ENCODE measurements around the gene ANKMY2. TPM values are rescaled to one million over a fixed set of nuclear protein-coding genes. Genes with fewer than 3 reads are reported as not detected.

ANKMY2 gene
- total RNA-seq, 3 donors from 2014 or later: 19.5 to 25.8 (median 22.8) TPM

GRCh38 chr7:16670731-16671344 lies 25.3 kb upstream of the ANKMY2 start:
- H3K36me3 ChIP-seq (ENCODE audit: low read depth): no peaks in the 10 kb centered on the region
- TF ChIP-seq, protein P1, sequence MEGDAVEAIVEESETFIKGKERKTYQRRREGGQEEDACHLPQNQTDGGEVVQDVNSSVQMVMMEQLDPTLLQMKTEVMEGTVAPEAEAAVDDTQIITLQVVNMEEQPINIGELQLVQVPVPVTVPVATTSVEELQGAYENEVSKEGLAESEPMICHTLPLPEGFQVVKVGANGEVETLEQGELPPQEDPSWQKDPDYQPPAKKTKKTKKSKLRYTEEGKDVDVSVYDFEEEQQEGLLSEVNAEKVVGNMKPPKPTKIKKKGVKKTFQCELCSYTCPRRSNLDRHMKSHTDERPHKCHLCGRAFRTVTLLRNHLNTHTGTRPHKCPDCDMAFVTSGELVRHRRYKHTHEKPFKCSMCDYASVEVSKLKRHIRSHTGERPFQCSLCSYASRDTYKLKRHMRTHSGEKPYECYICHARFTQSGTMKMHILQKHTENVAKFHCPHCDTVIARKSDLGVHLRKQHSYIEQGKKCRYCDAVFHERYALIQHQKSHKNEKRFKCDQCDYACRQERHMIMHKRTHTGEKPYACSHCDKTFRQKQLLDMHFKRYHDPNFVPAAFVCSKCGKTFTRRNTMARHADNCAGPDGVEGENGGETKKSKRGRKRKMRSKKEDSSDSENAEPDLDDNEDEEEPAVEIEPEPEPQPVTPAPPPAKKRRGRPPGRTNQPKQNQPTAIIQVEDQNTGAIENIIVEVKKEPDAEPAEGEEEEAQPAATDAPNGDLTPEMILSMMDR (IDR thresholded peaks at IDR 0.05): no peak
- H3K4me3 ChIP-seq: no peak overlapping the region
- ATAC-seq (no peak), DNase-seq (no peak)
- no peaks in the 10 kb centered on the region for H3K4me1 ChIP-seq (ENCODE audit: low read depth)
- no peaks in the 10 kb centered on the region for H3K9me3 ChIP-seq
- intact Hi-C loops (cut with DNase I, micrococcal nuclease): no loop called here

GRCh38 chr7:16670021-16670420 lies 24.5 kb upstream of the ANKMY2 start:
- DNase-seq (no peak), ATAC-seq (no peak)
- H3K36me3 ChIP-seq (ENCODE audit: low read depth): no peaks in the 10 kb centered on the region
- no peaks in the 10 kb centered on the region for H3K9me3 ChIP-seq
- TF ChIP-seq, protein P1 (IDR thresholded peaks at IDR 0.05): no peak
- intact Hi-C loops (cut with DNase I, micrococcal nuclease): no loop called here
- no peak overlapping the region for H3K4me3 ChIP-seq
- no peaks in the 10 kb centered on the region for H3K4me1 ChIP-seq (ENCODE audit: low read depth)

DNA sequence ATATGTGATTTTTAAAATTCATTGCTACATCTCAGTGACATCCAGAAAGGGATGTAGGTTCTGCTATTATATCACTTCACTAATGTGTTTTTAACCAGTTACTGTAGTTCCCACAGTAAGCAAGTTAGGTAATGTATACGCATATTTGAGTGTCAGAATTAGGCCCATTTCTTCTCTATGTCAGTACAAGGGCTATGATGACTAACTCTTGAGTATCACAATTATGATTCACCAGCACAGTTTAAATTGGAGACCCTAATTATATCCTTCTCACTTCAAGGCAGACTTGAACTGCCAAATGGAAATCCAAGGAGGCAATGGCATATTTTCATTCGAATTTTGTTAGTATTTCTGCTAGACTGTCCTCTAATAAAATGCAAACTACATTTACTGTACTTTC lies 24.0 kb upstream of the ANKMY2 start:
- ATAC-seq (no peak), DNase-seq (no peak)
- Histone ChIP-seq H3K36me3 (ENCODE audit: low read depth) (no peaks in the 10 kb centered on the region), H3K9me3 (no peaks in the 10 kb centered on the region), H3K4me1 (ENCODE audit: low read depth) (no peaks in the 10 kb centered on the region), H3K4me3 (no peak overlapping the region)
- TF ChIP-seq, protein P1 (IDR thresholded peaks at IDR 0.05): no peak
- intact Hi-C loops (cut with DNase I, micrococcal nuclease): no loop called here

- DNase-seq (no peak), ATAC-seq (no peak)
- TF ChIP-seq, protein P1 (IDR thresholded peaks at IDR 0.05): no peak
- Histone ChIP-seq H3K4me1 (ENCODE audit: low read depth) (no peaks in the 10 kb centered on the region), H3K36me3 (ENCODE audit: low read depth) (no peaks in the 10 kb centered on the region), H3K4me3 (no peak overlapping the region), H3K9me3 (no peaks in the 10 kb centered on the region)
- intact Hi-C loops (cut with DNase I, micrococcal nuclease): no loop called here
These were observed 23.4 kb upstream of the ANKMY2 start for GRCh38 chr7:16668978-16669377.

DNA sequence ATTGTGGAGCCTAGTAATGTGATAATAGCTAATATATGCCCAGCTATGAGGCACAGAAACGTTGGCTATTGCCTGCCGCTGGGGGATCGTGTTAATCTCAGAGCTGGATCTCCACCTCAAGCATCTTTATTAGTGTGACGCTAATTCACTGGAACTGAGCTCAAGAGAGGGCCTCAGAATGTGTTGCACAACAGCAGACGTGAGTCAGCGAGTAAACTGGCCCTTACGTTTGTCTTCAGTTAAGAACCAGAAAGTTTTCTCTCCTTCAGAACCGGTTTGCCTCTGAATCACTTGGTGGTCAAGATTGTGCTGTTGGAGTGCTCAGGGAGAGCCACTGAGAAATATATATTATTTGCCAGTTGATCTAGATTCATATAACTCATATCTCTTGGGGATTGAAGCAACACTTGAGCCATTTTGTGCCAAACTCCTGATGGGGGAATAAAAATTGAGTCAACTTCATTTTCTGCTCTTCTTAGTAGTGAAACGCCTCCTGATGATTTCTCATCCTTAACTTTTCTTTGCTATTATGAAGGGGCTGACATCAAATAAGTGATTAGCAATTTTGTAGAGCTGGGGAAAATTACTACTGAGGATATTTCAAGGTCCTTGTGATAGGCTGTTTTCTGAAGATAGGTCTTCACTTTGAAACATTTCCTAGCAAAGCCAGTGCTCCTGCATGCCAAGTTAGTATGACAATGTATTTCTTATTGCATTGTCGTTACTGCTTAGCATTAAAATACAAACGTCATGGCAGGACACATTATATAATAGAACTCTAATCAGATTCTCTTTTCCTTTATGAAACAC lies 22.7 kb upstream of the ANKMY2 start:
- H3K4me1 ChIP-seq (ENCODE audit: low read depth): no peaks in the 10 kb centered on the region
- ATAC-seq: peak; percentile 73

More for the DNA sequence above, 22.7 kb upstream of the ANKMY2 start:
- intact Hi-C loops (cut with DNase I, micrococcal nuclease): no loop called here
- H3K9me3 ChIP-seq: no peaks in the 10 kb centered on the region
- no peaks in the 10 kb centered on the region for H3K36me3 ChIP-seq (ENCODE audit: low read depth)
- no peak overlapping the region for H3K4me3 ChIP-seq
- DNase-seq: peak in 1 of 3 donors; percentile 62
- TF ChIP-seq, protein P1 (IDR thresholded peaks at IDR 0.05): no peak
